Effector memory CD4-positive, alpha-beta T cell (primary cell): Measurements from ENCODE around the gene NR2F1-AS1.

Experiments
- DNase-seq, 3 donors: peaks; one replicate each; pipeline ENCODE4 v3.0.0-alpha.2; 2020
- H3K27ac ChIP-seq: 2 replicates; pipeline ENCODE4 v1.7.0; 2013; ENCODE audit warnings: mild to moderate bottlenecking, low read length, moderate library complexity; ENCODE audit not compliant: insufficient read depth, poor library complexity, severe bottlenecking
- H3K27me3 ChIP-seq: replicated peaks from 2 replicates; pipeline ENCODE4 v1.7.0; 2013; ENCODE audit warnings: mild to moderate bottlenecking, low read length; ENCODE audit not compliant: insufficient read depth, control insufficient read depth, poor library complexity, severe bottlenecking
- H3K36me3 ChIP-seq: 2 replicates; pipeline ENCODE4 v1.7.0; 2013; ENCODE audit warnings: mild to moderate bottlenecking, low read length, moderate library complexity; ENCODE audit not compliant: control insufficient read depth, insufficient read depth
- H3K4me1 ChIP-seq: 2 replicates; pipeline ENCODE4 v1.7.0; 2013; ENCODE audit warnings: low read length, mild to moderate bottlenecking; ENCODE audit not compliant: control insufficient read depth, insufficient read depth, poor library complexity, severe bottlenecking
- H3K4me3 ChIP-seq: 2 replicates; pipeline ENCODE4 v1.7.0; 2013; ENCODE audit warnings: low read length, low read depth, mild to moderate bottlenecking; ENCODE audit not compliant: insufficient read depth, poor library complexity, severe bottlenecking
- H3K9me3 ChIP-seq: 2 replicates; pipeline ENCODE4 v1.7.0; 2013; ENCODE audit warnings: mild to moderate bottlenecking, low read length, moderate library complexity; ENCODE audit not compliant: control insufficient read depth

Gene NR2F1-AS1

GRCh38 chr5:93364378-93364777, 216.6 kb downstream of the NR2F1-AS1 start:
- H3K27me3 ChIP-seq, result no peaks in the 10 kb centered on the region
- no peak for DNase-seq
- no peak overlapping the region for H3K27ac ChIP-seq
- no peak overlapping the region for H3K4me3 ChIP-seq
- H3K4me1 ChIP-seq, result no peaks in the 10 kb centered on the region
- H3K9me3 ChIP-seq, result no peaks in the 10 kb centered on the region
- H3K36me3 ChIP-seq, result no peaks in the 10 kb centered on the region

GRCh38 chr5:93360436-93361088, 220.5 kb downstream of the NR2F1-AS1 start:
- Histone ChIP-seq H3K4me3 (no peak overlapping the region), H3K4me1 (no peaks in the 10 kb centered on the region), H3K9me3 (no peaks in the 10 kb centered on the region), H3K27me3 (no peaks in the 10 kb centered on the region), H3K36me3 (no peaks in the 10 kb centered on the region), H3K27ac (no peak overlapping the region)
- DNase-seq, result no peak

- Histone ChIP-seq H3K4me3 (no peak overlapping the region), H3K27ac (no peak overlapping the region), H3K4me1 (no peaks in the 10 kb centered on the region), H3K9me3 (no peaks in the 10 kb centered on the region), H3K27me3 (no peaks in the 10 kb centered on the region), H3K36me3 (no peaks in the 10 kb centered on the region)
- DNase-seq, result no peak
Measured at GRCh38 chr5:93359960-93360305, 221.1 kb downstream of the NR2F1-AS1 start.
